ENCODE data around the gene MBLAC1. TPM values are rescaled to one million over a fixed set of nuclear protein-coding genes. Genes with fewer than 3 reads are reported as not detected.

MBLAC1 gene
- total RNA-seq, 2 experiments from 2014 or later = 5.6 to 7.5 TPM

DNA sequence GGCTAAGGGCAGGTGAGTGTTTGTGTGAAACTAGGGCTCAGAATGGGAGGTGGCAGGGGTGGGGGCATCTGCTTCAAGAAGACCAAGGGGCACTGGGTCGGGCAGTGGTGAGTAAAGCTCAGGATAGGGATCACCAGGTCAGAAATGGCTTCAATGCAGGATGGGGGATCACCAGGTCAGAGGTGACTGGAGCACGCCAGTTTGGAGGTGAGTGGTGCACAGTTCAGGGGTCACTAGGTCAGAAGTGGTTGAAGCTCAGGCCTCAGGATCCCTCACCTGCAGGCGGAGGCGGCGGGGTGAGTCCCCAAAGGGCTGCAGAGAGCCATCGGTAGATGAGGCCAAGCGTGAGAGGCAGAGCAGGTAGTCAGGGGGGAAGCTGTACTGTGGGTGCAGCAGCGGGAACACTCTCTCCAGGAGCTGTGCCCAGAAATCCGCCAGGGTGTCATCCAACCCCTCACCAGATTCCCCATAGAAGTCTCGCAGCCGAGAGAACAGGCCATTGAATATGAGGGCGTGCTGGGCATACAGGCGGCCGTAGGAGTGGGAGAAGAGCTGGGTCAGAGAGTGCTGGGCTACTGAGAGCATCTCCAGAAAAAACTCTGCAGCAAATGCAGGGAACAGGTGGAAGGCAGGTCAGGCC is 48.6 kb downstream of the MBLAC1 start:
- no peak overlapping the region for H3K4me3 Mint-ChIP-seq
- CTCF ChIA-PET = interaction anchor here (3.6 kb wide), 1 partner anchor 42 kb away, joined by 11 read pairs; no protein-coding TSS in a partner anchor
- no peaks in the 10 kb centered on the region for H3K9me3 Mint-ChIP-seq (ENCODE audit: low read depth)
- H3K4me1 Mint-ChIP-seq = peaks cover 25% of the 10 kb centered on the region
- H3K36me3 Mint-ChIP-seq = peaks cover 1% of the 10 kb centered on the region
- no peak overlapping the region for H3K27ac Mint-ChIP-seq
- DNase-seq (no peak), ATAC-seq (no peak)
- peaks cover 35% of the 10 kb centered on the region for H3K27me3 Mint-ChIP-seq

DNA sequence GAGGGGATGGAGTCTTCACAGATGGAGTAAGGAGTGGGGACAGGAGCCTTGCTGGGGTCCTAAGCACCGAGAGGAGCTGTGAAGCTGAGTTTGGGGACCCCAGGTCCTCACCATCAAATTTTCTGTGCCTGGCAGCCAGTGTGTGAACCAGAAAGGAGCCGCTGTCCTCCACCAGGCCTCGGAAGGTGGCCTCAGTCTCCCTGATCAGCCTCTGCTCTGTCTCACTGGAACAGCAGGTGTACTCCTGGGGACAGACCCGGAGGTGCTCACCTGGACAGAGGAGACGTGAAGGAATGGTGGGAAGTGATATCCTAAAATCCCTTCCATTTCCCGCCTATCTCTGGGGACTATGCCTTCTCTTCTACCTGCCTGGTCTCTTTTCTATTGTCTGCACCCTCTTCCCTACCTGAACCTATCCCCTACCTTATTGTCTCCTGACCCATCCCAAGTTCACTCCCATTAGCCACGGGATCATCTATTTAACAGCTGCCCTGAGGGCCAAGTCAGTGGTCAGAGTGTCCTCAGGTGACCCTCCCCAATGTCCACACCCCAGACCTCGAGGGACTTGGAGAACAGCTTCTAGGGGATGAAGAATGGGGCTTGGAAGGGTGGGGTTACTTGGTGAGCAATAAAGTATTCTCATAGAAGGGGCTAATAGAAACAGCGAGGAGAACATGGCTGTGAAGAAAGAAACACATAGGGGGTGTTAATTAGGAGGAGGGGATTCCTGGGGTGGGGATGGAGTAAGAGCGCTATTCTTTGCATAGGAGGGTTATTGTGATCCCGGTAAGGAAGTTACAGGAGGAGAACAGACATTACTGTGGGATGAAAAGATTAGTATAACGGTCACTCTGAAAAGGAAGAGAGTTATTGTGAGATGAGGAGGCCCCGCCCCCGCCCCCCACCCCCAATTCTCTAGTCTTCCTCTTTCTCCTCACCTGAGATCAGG is 49.6 kb downstream of the MBLAC1 start:
- ATAC-seq (no peak), DNase-seq (no peak)
- H3K27me3 Mint-ChIP-seq = peaks cover 29% of the 10 kb centered on the region
- H3K4me1 Mint-ChIP-seq = peaks cover 26% of the 10 kb centered on the region
- peak overlapping the region; percentile 67 for H3K4me3 Mint-ChIP-seq
- H3K27ac Mint-ChIP-seq = no peak overlapping the region
- H3K9me3 Mint-ChIP-seq (ENCODE audit: low read depth) = no peaks in the 10 kb centered on the region
- peaks cover 3% of the 10 kb centered on the region for H3K36me3 Mint-ChIP-seq
- CTCF ChIA-PET = interaction anchor here (0.9 to 3.6 kb wide), 5 partner anchors 10 to 44 kb away, joined by 3 to 11 read pairs (median 3); no protein-coding TSS in a partner anchor

DNA sequence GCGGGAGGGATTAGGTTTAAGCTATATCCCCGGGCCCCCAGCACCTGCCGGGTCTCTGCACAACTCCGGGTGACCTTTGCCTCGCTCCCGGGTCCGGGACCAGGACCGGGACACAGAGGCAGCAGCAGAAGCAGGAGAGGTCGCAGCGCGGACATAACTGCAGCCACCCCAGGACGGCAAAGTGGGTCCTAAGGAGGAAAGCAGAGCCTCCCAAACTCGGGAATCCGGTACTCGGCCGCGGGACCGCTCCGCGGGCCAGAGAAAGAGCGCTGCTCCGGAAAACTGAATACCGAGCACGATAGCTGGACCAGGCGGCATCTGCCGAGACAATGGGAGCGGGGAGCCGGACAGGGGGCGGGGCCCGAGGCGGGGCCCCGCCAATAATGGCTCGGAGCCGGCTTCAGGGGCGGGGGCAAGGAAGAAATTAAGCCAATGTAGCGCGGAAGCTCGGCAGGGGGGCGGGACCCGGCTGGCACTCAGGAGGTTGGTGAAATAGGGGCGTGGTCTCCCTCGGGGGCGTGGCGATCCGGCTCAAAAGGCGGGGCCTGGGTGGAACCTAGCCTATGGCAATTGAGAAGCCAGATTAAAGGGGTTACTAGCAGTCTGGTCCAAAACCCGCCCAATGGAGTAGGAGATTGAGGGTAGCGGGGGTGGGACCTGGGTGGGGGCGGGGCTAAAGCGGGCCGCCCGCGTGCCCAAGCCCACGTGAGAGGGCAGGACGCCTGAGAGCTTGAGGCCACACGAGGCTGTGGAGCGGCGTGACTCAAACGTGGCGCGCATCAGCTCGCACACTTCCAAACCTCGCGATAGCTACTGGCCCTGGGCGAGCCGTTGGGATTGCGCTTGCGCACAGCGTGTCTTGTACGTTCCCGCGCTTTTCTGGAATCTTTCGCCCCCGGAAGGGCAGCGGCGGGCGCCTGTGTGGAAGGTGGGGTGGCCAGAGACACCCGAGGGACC is 50.6 kb downstream of the MBLAC1 start, which contains the start of the genes GPC2 and STAG3:
Gene GPC2, minus strand, starts transcription at position 337 of the 957 bp plus-strand sequence. Its CDS starts 182 bp downstream, at position 155.
Gene STAG3, plus strand, starts transcription at position 874 of the 957 bp plus-strand sequence. CDS start 2,639 bp downstream, outside the sequence.
- peaks cover 33% of the 10 kb centered on the region for H3K4me1 Mint-ChIP-seq
- no peaks in the 10 kb centered on the region for H3K9me3 Mint-ChIP-seq (ENCODE audit: low read depth)
- CTCF ChIA-PET = interaction anchor here (0.6 to 3.6 kb wide), 11 partner anchors 9 to 78 kb away, joined by 3 to 11 read pairs (median 3); partner anchors contain the start of gene GAL3ST4
- H3K4me3 Mint-ChIP-seq = peak within 1 kb of the TSS; percentile 67
- peaks cover 26% of the 10 kb centered on the region for H3K27me3 Mint-ChIP-seq
- ATAC-seq (peak; percentile 93), DNase-seq (peak; percentile 98)
- H3K27ac Mint-ChIP-seq = peak within 1 kb of the TSS; percentile 37
- H3K36me3 Mint-ChIP-seq = peaks cover 3% of the 10 kb centered on the region

Small RNA genes lying within 50 kb of the gene (microRNA-seq; reads per million reads assigned to microRNA genes)
- 11,983 reads per million, percentile 95 among the genes with 10 or more reads in this experiment for gene MIR106B
- 1,458 reads per million, percentile 86 among the genes with 10 or more reads in this experiment for gene MIR25
- gene MIR4658 = not detected
- gene MIR93 = 18,494 reads per million, percentile 97 among the genes with 10 or more reads in this experiment

Other genes starting within 250 kb of the MBLAC1 start
- under 1 TPM in 1 of 2 experiments, not detected in 1; 0.47 TPM for gene OR2AE1, start 249.9 kb upstream of the MBLAC1 start, total RNA-seq
- 10 to 100 TPM; 26.4 to 26.7 TPM for gene TRIM4, start 207.4 kb upstream of the MBLAC1 start, total RNA-seq
- not detected for gene GJC3, start 197.3 kb upstream of the MBLAC1 start, total RNA-seq
- not detected for gene AZGP1, start 150.9 kb upstream of the MBLAC1 start, total RNA-seq
- 10 to 100 TPM; 55.5 to 58.6 TPM for gene ZKSCAN1, start 111.4 kb upstream of the MBLAC1 start, total RNA-seq
- 1 to 10 TPM; 5.6 to 7.9 TPM for gene ZSCAN21, start 77.2 kb upstream of the MBLAC1 start, total RNA-seq
- 10 to 100 TPM; 21.2 to 24.1 TPM for gene ZNF3, start 45.2 kb upstream of the MBLAC1 start, total RNA-seq
- gene COPS6, start 38.0 kb upstream of the MBLAC1 start, total RNA-seq = 10 to 100 TPM; 81.2 to 90.8 TPM
- 100 to 1,000 TPM; 405 to 409 TPM for gene MCM7, start 25.6 kb upstream of the MBLAC1 start, total RNA-seq
- gene AP4M1, start 25.3 kb upstream of the MBLAC1 start, total RNA-seq = 10 to 100 TPM in 1 of 2 experiments, 1 to 10 TPM in 1; 9.9 to 10.6 TPM
- 10 to 100 TPM; 70.4 to 71.4 TPM for gene TAF6, start 7.6 kb upstream of the MBLAC1 start, total RNA-seq
- gene CNPY4, start 7.3 kb upstream of the MBLAC1 start, total RNA-seq = 10 to 100 TPM; 27.3 to 28.0 TPM
- 100 to 1,000 TPM; 119 to 151 TPM for gene LAMTOR4, start 22.0 kb downstream of the MBLAC1 start, total RNA-seq
- 10 to 100 TPM; 36.8 to 43.5 TPM for gene TRAPPC14, start 31.8 kb downstream of the MBLAC1 start, total RNA-seq
- 1 to 10 TPM in 1 of 2 experiments, under 1 TPM in 1; 0.61 to 1.4 TPM for gene GAL3ST4, start 41.6 kb downstream of the MBLAC1 start, total RNA-seq
- gene GPC2, start 50.4 kb downstream of the MBLAC1 start, total RNA-seq = 1 to 10 TPM; 2.9 to 6.2 TPM
- 10 to 100 TPM in 1 of 2 experiments, 1 to 10 TPM in 1; 8.1 to 20.2 TPM for gene STAG3, start 51.0 kb downstream of the MBLAC1 start, total RNA-seq
- 10 to 100 TPM; 45.2 to 63.2 TPM for gene PVRIG, start 93.0 kb downstream of the MBLAC1 start, total RNA-seq
- gene SPDYE3, start 180.7 kb downstream of the MBLAC1 start, total RNA-seq = not detected
- gene PILRB, start 231.2 kb downstream of the MBLAC1 start, total RNA-seq = 10 to 100 TPM; 46.0 to 67.8 TPM
- 1 to 10 TPM; 1.3 to 3.4 TPM for gene PILRA, start 246.5 kb downstream of the MBLAC1 start, total RNA-seq

All from activated CD8-positive, alpha-beta memory T cell treated with anti-CD3 and anti-CD28 coated beads, Interleukin-2, amount 10 ng/mL, durations not matched to agents 7 days and 5 days (primary cell).